ENCODE data around the gene EFHC1. TPM values are rescaled to one million over a fixed set of nuclear protein-coding genes. Genes with fewer than 3 reads are reported as not detected.

EFHC1 gene
- total RNA-seq, 2 experiments from 2014 or later = 4.2 to 5.1 TPM

GRCh38 chr6:52503851-52504781, 84.0 kb downstream of the EFHC1 start:
- H3K27me3 Mint-ChIP-seq = no peaks in the 10 kb centered on the region
- POLR2A ChIA-PET = no interaction called here
- no peaks in the 10 kb centered on the region for H3K9me3 Mint-ChIP-seq
- H3K4me3 Mint-ChIP-seq = no peak overlapping the region
- no peaks in the 10 kb centered on the region for H3K36me3 Mint-ChIP-seq
- ATAC-seq (ENCODE audit: low read depth) = peak; percentile 18
- H3K27ac Mint-ChIP-seq = no peak overlapping the region
- no peaks in the 10 kb centered on the region for H3K4me1 Mint-ChIP-seq
- no peak for DNase-seq

GRCh38 chr6:52504782-52505136, 84.6 kb downstream of the EFHC1 start:
- Mint-ChIP-seq H3K27ac (no peak overlapping the region), H3K4me1 (no peaks in the 10 kb centered on the region), H3K36me3 (no peaks in the 10 kb centered on the region), H3K27me3 (no peaks in the 10 kb centered on the region), H3K4me3 (no peak overlapping the region), H3K9me3 (no peaks in the 10 kb centered on the region)
- ATAC-seq (ENCODE audit: low read depth) (no peak), DNase-seq (no peak)
- POLR2A ChIA-PET = no interaction called here

GRCh38 chr6:52505726-52506409, 85.7 kb downstream of the EFHC1 start:
- POLR2A ChIA-PET = no interaction called here
- H3K27me3 Mint-ChIP-seq = no peaks in the 10 kb centered on the region
- H3K36me3 Mint-ChIP-seq = no peaks in the 10 kb centered on the region
- DNase-seq (no peak), ATAC-seq (ENCODE audit: low read depth) (no peak)
- no peak overlapping the region for H3K27ac Mint-ChIP-seq
- no peak overlapping the region for H3K4me3 Mint-ChIP-seq
- no peaks in the 10 kb centered on the region for H3K9me3 Mint-ChIP-seq
- H3K4me1 Mint-ChIP-seq = no peaks in the 10 kb centered on the region

DNA sequence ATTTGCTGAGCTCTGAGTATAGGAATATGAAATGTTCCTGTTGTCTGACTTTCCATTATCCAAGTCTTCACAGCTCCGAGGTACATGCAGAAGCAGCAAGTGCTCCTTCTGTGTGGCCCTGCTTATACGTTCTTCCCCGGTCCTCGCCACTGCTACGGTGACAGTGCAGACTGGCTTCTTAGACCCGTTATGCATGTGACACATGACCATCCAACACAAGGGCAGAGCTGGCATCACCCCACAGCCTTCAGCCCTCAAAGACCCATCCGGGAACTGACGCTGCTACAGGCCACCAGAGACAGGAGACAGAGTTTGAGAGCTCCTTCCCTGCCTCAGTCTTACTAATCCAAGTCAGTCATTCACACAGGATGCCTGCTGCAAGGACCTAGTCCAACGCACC, 86.3 kb downstream of the EFHC1 start:
- H3K36me3 Mint-ChIP-seq = no peaks in the 10 kb centered on the region
- no peak for ATAC-seq (ENCODE audit: low read depth)
- DNase-seq = no peak

DNA sequence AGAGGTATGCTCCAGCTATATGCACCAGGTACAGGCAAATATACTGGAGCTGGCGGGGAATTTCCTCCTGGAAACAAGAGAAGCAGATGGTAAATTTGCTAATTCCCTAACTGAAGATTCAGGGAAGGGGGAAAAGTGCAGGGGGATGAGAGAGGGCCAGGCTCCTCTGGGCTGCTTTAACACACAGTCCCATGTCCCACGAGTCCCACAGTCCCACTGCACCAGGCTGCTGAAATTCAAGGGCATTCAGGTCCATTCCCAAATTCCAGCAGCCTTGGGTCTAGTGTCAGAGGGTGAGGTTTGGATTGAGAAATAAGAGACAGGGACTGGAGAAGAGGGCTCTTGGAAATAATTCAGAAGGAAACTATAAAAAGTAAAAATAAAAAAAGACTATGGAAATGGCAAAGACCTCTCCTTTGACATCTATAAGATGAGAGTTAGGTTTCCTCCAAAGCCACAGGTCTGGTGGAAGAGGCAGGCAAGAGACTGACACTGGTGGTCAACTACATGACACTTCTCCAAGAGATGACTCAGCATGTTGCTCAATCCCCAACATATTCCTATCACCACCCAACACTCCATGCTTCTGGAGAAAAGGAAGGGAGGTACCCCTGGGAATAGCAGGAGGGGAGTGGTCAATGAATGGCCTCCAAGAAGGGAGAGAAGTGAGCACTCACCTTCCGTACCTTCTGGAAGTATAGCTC, 87.6 kb downstream of the EFHC1 start:
- H3K9me3 Mint-ChIP-seq = no peaks in the 10 kb centered on the region
- no peak overlapping the region for H3K27ac Mint-ChIP-seq
- ATAC-seq (ENCODE audit: low read depth) (no peak), DNase-seq (no peak)
- H3K4me3 Mint-ChIP-seq = no peak overlapping the region
- no peaks in the 10 kb centered on the region for H3K27me3 Mint-ChIP-seq
- no peaks in the 10 kb centered on the region for H3K36me3 Mint-ChIP-seq
- H3K4me1 Mint-ChIP-seq = no peaks in the 10 kb centered on the region
- POLR2A ChIA-PET = no interaction called here

More for the DNA sequence above, 86.3 kb downstream of the EFHC1 start:
- no peaks in the 10 kb centered on the region for H3K4me1 Mint-ChIP-seq
- no peak overlapping the region for H3K27ac Mint-ChIP-seq
- H3K9me3 Mint-ChIP-seq = no peaks in the 10 kb centered on the region
- H3K27me3 Mint-ChIP-seq = no peaks in the 10 kb centered on the region
- H3K4me3 Mint-ChIP-seq = no peak overlapping the region
- POLR2A ChIA-PET = no interaction called here

- POLR2A ChIA-PET = no interaction called here
- no peak for DNase-seq
- H3K9me3 Mint-ChIP-seq = no peaks in the 10 kb centered on the region
- no peak for ATAC-seq (ENCODE audit: low read depth)
- H3K36me3 Mint-ChIP-seq = no peaks in the 10 kb centered on the region
- H3K4me1 Mint-ChIP-seq = no peaks in the 10 kb centered on the region
- H3K27me3 Mint-ChIP-seq = no peaks in the 10 kb centered on the region
- no peak overlapping the region for H3K27ac Mint-ChIP-seq
- H3K4me3 Mint-ChIP-seq = no peak overlapping the region
Observed at GRCh38 chr6:52508261-52508739, 88.2 kb downstream of the EFHC1 start.

GRCh38 chr6:52509281-52510212, 89.4 kb downstream of the EFHC1 start:
- Mint-ChIP-seq H3K4me3 (no peak overlapping the region), H3K27me3 (no peaks in the 10 kb centered on the region), H3K4me1 (peaks cover 2% of the 10 kb centered on the region), H3K9me3 (no peaks in the 10 kb centered on the region), H3K36me3 (no peaks in the 10 kb centered on the region), H3K27ac (no peak overlapping the region)
- no peak for DNase-seq
- POLR2A ChIA-PET = no interaction called here
- no peak for ATAC-seq (ENCODE audit: low read depth)

DNA sequence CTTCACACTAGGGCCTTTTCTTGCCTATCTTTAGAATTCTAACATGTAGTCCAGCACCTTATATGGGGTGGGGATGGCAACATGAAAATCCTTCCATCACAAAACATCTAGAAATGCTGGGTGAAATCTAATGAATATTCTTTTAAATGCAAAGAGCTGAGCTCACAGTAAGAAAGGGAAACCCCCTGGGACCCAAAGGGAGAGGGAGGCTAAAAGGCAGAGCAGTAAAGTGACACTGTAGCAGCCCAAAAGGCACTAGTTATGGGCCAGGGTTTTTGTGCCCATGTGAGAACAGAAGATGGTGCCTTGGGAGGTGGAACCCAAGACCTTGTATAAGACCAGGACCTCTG, 90.0 kb downstream of the EFHC1 start:
- Mint-ChIP-seq H3K4me1 (peaks cover 3% of the 10 kb centered on the region), H3K27me3 (no peaks in the 10 kb centered on the region), H3K4me3 (no peak overlapping the region), H3K9me3 (no peaks in the 10 kb centered on the region), H3K27ac (no peak overlapping the region), H3K36me3 (no peaks in the 10 kb centered on the region)
- DNase-seq (no peak), ATAC-seq (ENCODE audit: low read depth) (no peak)
- POLR2A ChIA-PET = no interaction called here

DNA sequence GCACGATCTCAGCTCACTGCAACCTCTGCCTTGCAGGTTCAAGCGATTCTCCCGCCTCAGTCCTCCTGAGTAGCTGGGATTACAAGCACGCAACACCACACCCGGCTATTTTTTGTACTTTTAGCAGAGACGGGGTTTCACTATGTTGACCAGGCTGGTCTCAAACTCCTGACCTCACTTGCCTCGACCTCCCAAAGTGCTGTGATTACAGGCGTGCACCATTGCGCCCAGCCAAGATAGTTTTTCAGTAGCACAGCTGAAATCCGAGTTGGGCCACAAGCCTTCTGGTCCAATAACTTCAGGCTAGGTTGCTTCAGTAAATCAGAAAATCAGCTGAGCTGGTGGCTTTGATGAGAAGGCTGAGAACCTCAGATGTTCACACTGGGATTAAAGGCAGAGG, 91.0 kb downstream of the EFHC1 start:
- Mint-ChIP-seq H3K27ac (no peak overlapping the region), H3K27me3 (no peaks in the 10 kb centered on the region), H3K4me1 (peaks cover 9% of the 10 kb centered on the region), H3K36me3 (no peaks in the 10 kb centered on the region), H3K4me3 (no peak overlapping the region), H3K9me3 (no peaks in the 10 kb centered on the region)
- POLR2A ChIA-PET = no interaction called here
- DNase-seq = no peak
- no peak for ATAC-seq (ENCODE audit: low read depth)

GRCh38 chr6:52511572-52512151, 91.5 kb downstream of the EFHC1 start:
- no peak for ATAC-seq (ENCODE audit: low read depth)
- no peaks in the 10 kb centered on the region for H3K36me3 Mint-ChIP-seq
- no peaks in the 10 kb centered on the region for H3K9me3 Mint-ChIP-seq
- no peaks in the 10 kb centered on the region for H3K27me3 Mint-ChIP-seq
- H3K27ac Mint-ChIP-seq = no peak overlapping the region
- POLR2A ChIA-PET = no interaction called here
- peaks cover 12% of the 10 kb centered on the region for H3K4me1 Mint-ChIP-seq
- no peak for DNase-seq
- no peak overlapping the region for H3K4me3 Mint-ChIP-seq

- no peaks in the 10 kb centered on the region for H3K27me3 Mint-ChIP-seq
- no peak overlapping the region for H3K27ac Mint-ChIP-seq
- H3K9me3 Mint-ChIP-seq = no peaks in the 10 kb centered on the region
- no peak overlapping the region for H3K4me3 Mint-ChIP-seq
- no peak for ATAC-seq (ENCODE audit: low read depth)
- H3K36me3 Mint-ChIP-seq = no peaks in the 10 kb centered on the region
- H3K4me1 Mint-ChIP-seq = peaks cover 12% of the 10 kb centered on the region
- DNase-seq = no peak
- POLR2A ChIA-PET = no interaction called here
Observed at GRCh38 chr6:52512199-52512598, 92.1 kb downstream of the EFHC1 start.

DNA sequence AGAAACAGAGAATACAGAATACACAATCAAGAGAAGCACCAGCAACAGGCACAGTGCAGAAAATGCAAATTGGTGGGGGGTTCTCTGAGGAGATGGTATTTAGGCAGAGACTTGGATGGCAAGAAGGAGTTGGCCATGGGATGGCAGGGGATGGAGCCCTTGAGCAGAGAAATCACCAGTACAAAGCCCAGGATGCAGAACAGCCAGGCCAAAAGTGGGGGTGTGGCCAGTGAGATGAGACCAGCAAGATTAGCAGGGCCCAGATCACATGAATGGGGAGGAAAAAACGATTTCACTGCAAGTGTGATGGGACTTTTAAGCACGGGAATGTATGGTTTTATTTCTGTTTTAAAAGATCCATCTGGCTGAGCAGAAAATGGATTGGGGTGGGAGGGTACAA, 93.3 kb downstream of the EFHC1 start:
- no peaks in the 10 kb centered on the region for H3K27me3 Mint-ChIP-seq
- DNase-seq (no peak), ATAC-seq (ENCODE audit: low read depth) (no peak)
- H3K36me3 Mint-ChIP-seq = no peaks in the 10 kb centered on the region
- H3K27ac Mint-ChIP-seq = no peak overlapping the region
- POLR2A ChIA-PET = no interaction called here
- no peaks in the 10 kb centered on the region for H3K9me3 Mint-ChIP-seq
- H3K4me1 Mint-ChIP-seq = peaks cover 12% of the 10 kb centered on the region
- H3K4me3 Mint-ChIP-seq = no peak overlapping the region

DNA sequence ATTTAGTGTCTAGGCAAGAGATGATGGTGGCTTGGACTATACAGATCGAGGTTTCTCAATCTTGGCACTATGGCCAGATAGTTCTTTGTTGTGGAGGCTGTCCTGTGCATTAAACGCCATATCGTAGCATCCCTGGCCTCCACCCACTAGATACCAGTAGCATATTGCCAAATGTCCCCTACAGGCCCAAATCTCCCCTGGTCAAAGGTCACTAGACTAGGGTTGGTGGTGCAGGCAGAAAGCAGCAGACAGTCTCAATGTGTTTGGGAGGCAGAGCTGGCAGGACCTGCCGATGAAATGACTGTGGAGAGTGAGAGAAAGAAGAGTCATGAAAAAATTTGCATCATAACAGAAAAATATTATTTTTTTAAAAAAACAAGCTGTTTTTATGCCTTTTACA, 93.8 kb downstream of the EFHC1 start:
- no peak overlapping the region for H3K27ac Mint-ChIP-seq
- POLR2A ChIA-PET = no interaction called here
- no peaks in the 10 kb centered on the region for H3K27me3 Mint-ChIP-seq
- ATAC-seq (ENCODE audit: low read depth) (no peak), DNase-seq (no peak)
- no peak overlapping the region for H3K4me3 Mint-ChIP-seq
- H3K9me3 Mint-ChIP-seq = no peaks in the 10 kb centered on the region
- H3K36me3 Mint-ChIP-seq = no peaks in the 10 kb centered on the region
- peaks cover 12% of the 10 kb centered on the region for H3K4me1 Mint-ChIP-seq
